SKM-1 (cell line): ENCODE measurements around the gene DUSP19.
"Not testable (repeated sequence)": the region's sequence is repeated elsewhere in the genome, so short reads cannot be mapped to it uniquely, and the experiment has no call there.

Experiments used
- DNase-seq: peaks from one replicate; lab custom pipeline; 2025; ENCODE audit not compliant: unreplicated experiment; lab: John Stamatoyannopoulos, UW

The DUSP19 gene, protein sequence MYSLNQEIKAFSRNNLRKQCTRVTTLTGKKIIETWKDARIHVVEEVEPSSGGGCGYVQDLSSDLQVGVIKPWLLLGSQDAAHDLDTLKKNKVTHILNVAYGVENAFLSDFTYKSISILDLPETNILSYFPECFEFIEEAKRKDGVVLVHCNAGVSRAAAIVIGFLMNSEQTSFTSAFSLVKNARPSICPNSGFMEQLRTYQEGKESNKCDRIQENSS

DNA sequence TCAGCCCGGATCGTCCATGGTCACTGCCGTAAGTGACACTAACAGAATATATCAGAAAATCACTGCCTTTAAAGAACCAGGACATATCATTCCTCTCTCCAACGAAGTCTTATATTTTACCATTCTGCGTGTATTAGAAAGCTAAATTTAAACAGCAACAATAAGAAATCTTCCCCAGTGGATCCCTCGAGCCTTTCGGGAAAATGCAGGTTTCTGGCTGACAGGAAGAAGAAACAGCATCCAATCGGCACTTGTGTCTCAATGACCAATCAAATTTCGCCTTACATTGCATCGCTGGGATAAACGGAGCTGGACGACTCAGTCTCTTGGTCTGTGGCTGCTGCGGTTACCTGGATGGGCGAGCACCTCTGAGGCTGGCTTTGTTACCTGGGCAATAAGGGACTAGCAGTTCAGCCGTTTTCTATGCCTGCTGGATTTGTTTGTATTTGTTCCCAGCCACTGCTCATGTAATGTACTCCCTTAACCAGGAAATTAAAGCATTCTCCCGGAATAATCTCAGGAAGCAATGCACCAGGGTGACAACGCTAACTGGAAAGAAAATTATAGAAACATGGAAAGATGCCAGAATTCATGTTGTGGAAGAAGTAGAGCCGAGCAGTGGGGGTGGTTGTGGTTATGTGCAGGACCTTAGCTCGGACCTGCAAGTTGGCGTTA is at the start of gene DUSP19:
Gene DUSP19 (plus strand): TSS at position 284 of the 675 bp plus-strand sequence. CDS start 187 bp downstream, at position 471.
- DNase-seq: peak; percentile 53

DNA sequence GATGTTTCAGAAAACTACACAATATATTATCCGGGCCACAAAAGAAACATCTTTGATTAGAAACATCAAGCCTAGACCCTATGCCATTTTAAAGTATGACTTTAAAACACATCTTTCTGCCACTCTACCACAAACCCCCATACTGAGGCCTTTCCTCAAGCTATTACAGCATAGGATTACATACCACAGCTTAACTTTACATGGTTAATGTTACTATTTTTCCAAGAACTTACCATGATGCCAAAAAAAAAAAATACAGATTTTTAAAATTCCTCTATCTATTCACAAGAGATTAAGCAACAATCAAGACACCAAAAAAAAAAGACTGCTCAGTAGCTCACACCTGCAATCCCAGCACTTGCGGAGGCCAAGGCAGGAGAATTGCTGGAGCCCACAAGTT is 49.3 kb upstream of the DUSP19 start:
- DNase-seq: no peak

- no peak for DNase-seq
Observed at GRCh38 chr2:183031911-183032794, 46.4 kb upstream of the DUSP19 start.

DNA sequence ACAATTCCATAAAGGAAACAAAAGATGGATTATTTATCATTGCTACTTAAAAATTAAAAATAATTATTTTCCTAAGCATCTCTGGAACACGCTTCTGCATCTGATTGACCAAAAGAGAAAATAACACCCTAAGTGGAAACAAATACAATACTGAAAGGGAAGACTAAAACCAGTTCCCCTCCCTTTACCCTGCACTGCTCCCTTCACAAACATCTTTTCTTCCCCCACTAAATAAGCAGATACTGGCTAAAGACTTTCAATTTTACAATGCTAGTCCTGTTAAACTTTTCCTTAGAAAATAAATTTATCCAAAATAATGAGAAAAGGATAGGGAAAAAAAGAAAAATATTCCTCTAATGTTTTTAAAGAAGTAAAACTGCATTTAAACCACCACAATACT is 44.6 kb upstream of the DUSP19 start:
- DNase-seq: no peak

- DNase-seq: no peak
Observed at GRCh38 chr2:183034806-183035205, 43.7 kb upstream of the DUSP19 start.

DNA sequence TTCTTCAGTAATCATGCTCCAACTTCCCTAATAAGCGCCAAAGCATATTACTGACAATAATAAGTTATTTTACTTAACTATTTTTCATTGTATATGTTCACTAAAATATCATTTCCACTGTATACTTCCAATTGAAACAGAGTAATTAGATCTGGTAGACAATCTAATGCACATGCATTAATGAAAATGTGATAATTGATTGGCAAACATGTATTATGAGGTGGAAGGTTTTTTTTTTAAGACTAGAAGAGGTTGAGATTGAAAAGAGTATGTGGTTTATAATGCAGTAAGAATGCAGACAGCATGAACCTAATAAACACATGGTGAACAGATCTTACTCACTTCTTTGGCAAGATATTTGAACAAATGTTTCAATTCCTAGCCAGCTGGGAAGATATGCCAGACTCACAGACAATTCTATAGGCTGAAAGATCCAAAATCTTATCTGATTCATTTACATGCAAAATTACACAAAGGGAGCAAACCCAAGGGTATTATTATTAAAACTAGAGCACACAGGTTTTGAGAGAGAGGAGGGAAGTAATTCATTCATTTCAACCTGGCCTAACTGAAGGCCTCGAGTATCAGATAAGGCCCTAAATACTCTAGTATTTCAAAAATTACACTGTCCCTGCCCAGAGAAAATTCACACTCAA is 43.1 kb upstream of the DUSP19 start:
- no peak for DNase-seq

DNA sequence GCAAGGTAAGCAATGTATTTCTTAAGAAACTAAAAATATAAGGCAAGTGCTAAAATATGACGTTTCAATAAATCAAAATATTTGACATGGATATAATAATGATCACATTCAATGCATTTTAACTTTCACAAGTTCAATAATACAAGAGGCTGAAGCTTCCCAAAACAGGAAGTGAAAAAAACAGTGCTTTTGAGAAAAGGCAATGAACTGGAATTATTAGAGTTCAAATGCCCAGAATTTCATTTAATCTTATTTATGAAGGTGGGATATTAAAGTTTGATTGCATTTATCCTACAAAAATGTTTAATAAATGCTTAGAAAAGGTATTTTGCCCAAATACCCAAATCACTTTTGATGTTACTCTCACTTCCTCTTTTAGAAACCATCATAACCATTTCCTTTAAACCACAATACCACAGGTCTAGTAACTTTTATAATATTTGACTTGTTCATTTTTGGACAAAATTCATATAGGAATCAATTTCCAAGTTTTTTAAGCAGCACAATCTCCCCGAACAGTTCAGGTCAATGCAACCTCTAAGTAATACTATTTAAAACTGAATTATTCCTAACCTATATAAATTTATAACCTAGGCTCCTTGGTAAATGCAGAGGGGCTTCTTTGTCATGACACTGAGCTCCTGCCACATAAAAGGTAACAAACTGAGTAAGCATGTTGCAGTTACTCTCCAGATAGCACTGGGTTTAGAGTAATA is 42.4 kb upstream of the DUSP19 start:
- no peak for DNase-seq

DNA sequence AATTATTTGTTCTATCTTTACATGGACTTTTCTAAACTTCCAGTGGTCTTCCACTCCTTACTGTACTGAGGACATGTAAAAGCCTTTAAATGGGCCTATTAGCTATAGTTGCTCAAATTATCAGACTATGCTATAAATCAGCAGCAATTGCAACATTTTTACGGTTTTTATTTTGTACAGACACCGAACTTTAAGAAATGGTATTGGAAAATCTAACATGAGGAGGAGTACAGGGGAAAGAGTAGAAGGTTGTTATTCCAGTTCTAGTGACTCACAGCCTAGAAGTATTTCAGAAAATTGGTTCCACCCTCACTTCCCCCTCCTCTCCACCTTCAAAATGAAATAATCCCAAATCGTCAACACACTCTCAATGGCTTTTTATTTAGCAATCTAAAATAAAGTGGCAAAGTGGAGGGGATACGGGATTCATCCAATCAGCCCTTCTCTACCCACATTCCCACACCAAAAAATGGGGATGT is 41.4 kb upstream of the DUSP19 start:
- DNase-seq: no peak

GRCh38 chr2:183037553-183038340 is 40.8 kb upstream of the DUSP19 start:
- no peak for DNase-seq

GRCh38 chr2:183038341-183039300 is 39.9 kb upstream of the DUSP19 start, which contains the start of gene NCKAP1:
Gene NCKAP1 (minus strand): TSS chr2:183038457. CDS start chr2:183038099, 358 bp downstream.
- no peak for DNase-seq

DNA sequence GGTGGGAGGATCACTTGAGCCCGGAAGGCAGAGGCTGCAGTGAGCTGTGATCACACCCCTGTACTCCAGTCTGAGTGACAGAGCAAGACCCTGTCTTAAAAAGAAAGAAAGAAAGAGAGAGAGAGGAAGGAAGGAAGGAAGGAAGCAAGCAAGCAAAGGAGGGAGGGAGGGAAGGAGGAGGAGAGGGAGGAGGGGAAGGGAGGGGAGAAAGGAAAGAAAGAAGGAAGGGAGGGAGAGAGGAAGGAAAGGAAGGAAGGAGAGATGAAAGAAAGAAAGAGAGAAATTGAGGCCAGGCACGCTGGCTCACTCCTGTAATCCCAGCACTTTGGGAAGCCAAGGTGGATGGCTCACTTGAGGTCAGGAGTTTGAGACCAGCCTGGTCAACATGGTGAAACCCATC is 37.9 kb upstream of the DUSP19 start:
- DNase-seq: no peak

- DNase-seq: not testable (repeated sequence)
Observed at GRCh38 chr2:183043580-183043979, 35.0 kb upstream of the DUSP19 start.

- not testable (repeated sequence) for DNase-seq
Observed at GRCh38 chr2:183047486-183048125, 30.9 kb upstream of the DUSP19 start.

GRCh38 chr2:183049420-183049819 is 29.1 kb upstream of the DUSP19 start:
- DNase-seq: no peak

- DNase-seq: no peak
Observed at GRCh38 chr2:183057333-183057985, 21.1 kb upstream of the DUSP19 start.

- DNase-seq: no peak
Observed at GRCh38 chr2:183059561-183059960, 19.0 kb upstream of the DUSP19 start.

- no peak for DNase-seq
Observed at GRCh38 chr2:183060571-183061231, 17.8 kb upstream of the DUSP19 start.
